GM18858 (cell line): ENCODE data around the gene FAM53A.

Experiments
- ATAC-seq: cut with Tn5 transposase; IDR thresholded peaks from one replicate; pipeline ENCODE4 v1.9.1; 2021; ENCODE audit not compliant: unreplicated experiment

The FAM53A gene, protein sequence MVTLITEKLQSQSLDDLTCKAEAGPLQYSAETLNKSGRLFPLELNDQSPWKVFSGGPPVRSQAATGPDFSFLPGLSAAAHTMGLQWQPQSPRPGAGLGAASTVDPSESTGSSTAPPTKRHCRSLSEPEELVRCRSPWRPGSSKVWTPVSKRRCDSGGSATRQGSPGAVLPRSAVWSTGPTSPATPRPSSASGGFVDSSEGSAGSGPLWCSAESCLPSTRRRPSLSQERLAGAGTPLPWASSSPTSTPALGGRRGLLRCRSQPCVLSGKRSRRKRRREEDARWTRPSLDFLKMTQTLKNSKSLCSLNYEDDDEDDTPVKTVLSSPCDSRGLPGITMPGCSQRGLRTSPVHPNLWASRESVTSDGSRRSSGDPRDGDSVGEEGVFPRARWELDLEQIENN

DNA sequence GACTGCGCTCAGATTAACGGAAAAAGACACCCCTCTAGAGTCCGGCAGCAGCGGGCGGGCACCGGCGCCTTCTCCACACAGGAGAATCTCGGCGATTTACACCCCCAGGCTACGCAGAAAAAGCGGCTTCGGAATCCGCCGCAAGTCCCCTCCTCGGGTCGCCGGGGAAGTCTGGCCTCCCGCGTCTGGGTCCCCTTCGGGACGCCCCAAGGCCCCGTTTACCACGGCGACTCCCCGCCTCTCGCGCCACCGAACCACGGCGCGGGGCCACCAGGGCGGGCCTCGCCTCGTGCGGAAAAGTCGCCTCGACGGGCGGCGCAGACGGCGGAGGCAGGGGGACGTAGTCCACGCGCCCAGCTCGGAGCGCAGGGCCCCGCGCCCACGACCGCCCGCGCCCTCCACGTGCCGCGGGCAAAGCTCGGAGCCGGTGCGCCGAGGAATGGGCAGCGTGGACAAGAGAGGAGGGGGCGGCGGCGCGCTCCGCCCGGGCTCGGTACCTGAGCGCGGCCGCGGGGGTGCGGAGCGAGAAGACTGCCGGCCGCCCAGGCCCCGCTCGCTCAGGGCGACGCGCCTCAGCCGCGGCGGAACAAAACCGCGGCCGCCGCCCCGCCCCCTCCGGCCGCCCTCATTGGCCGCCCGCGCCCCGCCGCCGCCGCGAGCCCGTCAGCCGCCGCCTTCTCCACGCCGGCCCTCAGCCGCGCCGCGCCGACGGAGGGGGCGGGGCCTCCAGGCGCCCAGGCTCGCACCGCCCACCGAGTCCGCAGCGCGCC, at the start of gene FAM53A:
Gene FAM53A, minus strand, starts transcription at position 578 of the 770 bp plus-strand sequence. CDS start 15,572 bp downstream, outside the sequence.
- peak; percentile 64 for ATAC-seq

- no peak for ATAC-seq
These were observed 48.8 kb upstream of the FAM53A start for GRCh38 chr4:1732911-1733310.

GRCh38 chr4:1731180-1731579, 47.1 kb upstream of the FAM53A start:
- no peak for ATAC-seq

- no peak for ATAC-seq
These were observed 46.5 kb upstream of the FAM53A start for GRCh38 chr4:1730532-1731135.

- ATAC-seq: no peak
These were observed 44.2 kb upstream of the FAM53A start for GRCh38 chr4:1728061-1728980.

DNA sequence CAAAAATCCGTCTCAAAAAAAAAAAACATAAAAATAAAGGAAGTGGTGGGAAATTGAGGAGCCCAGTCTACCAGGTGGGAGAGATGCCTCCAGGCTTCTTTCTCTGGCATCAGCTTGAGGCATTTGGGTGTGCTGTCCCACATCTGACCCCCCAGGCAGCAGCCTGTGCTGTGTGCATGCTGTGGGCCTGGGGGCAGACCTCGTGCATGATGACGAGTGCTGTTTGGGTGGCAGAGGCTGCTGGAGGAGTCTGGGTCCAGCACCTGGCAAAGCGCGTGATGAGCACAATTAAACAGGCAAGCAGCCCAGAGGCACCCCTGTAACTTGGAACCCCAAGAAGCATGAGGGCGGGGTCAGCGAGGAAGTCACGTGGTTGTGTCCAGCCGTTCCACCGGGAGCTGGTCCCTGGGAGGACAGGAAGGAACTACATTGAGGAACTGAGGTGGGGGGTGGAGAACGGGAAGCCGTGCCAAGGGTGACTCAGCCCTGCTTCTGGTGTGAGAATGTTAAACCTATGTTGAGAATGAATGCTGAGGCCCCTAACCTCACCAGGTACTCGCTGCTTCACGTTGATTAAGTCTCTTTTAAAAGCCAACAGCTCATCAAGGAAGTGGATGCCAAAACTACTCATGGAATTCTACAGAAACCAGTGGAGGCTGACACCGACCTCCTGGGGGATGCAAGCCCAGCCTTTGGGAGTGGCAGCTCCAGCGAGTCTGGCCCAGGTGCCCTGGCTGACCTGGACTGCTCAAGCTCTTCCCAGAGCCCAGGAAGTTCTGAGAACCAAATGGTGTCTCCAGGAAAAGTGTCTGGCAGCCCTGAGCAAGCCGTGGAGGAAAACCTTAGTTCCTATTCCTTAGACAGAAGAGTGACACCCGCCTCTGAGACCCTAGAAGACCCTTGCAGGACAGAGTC, 43.3 kb upstream of the FAM53A start:
- ATAC-seq: no peak

- ATAC-seq: no peak
These were observed 42.2 kb upstream of the FAM53A start for GRCh38 chr4:1726146-1726934.

- ATAC-seq: no peak
These were observed 41.4 kb upstream of the FAM53A start for GRCh38 chr4:1725521-1725920.

DNA sequence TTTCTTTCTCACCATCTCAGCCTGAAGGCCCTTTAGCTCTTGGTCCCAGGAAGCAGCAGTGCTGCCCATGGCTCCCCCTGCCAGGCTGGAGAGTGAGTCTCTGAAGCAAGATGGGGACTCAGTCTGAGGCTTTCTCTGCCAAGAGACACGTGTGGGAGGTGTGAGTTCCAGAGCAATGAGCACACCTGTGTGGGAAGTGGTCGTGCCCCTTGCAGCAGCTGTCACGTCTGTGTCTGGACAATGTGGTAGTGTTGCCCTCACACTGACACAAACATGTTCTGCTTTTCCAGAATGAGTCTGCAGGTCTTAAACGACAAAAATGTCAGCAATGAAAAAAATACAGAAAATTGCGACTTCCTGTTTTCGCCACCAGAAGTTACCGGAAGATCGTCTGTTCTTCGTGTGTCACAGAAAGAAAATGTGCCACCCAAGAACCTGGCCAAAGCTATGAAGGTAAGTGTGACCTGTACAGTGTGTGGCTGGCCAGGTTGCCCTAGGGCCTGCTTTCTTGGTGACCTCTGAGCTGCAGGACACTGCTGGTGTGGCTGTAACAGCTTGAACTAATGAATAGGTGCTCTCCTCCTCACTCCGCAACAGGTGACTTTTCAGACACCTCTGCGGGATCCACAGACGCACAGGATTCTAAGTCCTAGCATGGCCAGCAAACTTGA, 39.2 kb upstream of the FAM53A start:
- no peak for ATAC-seq

GRCh38 chr4:1722551-1723118, 38.5 kb upstream of the FAM53A start:
- no peak for ATAC-seq

- ATAC-seq: no peak
These were observed 37.8 kb upstream of the FAM53A start for GRCh38 chr4:1721666-1722550.

- ATAC-seq: peak; percentile 60
These were observed 37.0 kb upstream of the FAM53A start, which contains the start of the genes TACC3 and TMEM129 for GRCh38 chr4:1721003-1721665. Gene TACC3, plus strand, starts transcription at chr4:1721521. Its CDS starts 1,901 bp downstream, at chr4:1723422. Gene TMEM129, minus strand, starts transcription at chr4:1721323. Its CDS starts 486 bp downstream, at chr4:1720837.

- peak; percentile 3 for ATAC-seq
These were observed 36.3 kb upstream of the FAM53A start for GRCh38 chr4:1720163-1720983.

GRCh38 chr4:1718095-1718850, 34.2 kb upstream of the FAM53A start:
- no peak for ATAC-seq
